ENCODE results near the gene UBE2E1.

GRCh38 chr3:23932571-23932970, 126.8 kb downstream of the UBE2E1 start:
- TF ChIP-seq POLR2A (IDR thresholded peaks at IDR 0.05) (no peak), CTCF (IDR thresholded peaks at IDR 0.05) (no peak)
